HEK293 (cell line): Measurements from ENCODE around the gene TAX1BP1.

ENCODE experiments used
- CTCF ChIA-PET: fragments of 350-600 bp; formaldehyde crosslinking; extraction: SDS; loops from one replicate; lab custom pipeline; 2021; ENCODE audit warnings: antibody characterized with exemption; lab: Yijun Ruan, JAX
- POLR2A ChIA-PET: fragments of 300-600 bp; formaldehyde crosslinking; extraction: SDS; loops from one replicate; lab custom pipeline; 2020; ENCODE audit warnings: antibody characterized with exemption, inconsistent platforms; lab: Yijun Ruan, JAX
- H3K27ac ChIP-seq: fragments of 200-500 bp; sonication (Bioruptor generic); 2 replicates; pipeline ENCODE4 v1.5.1; 2014; ENCODE audit warnings: low read depth, low read length, control low read depth, inconsistent platforms; ENCODE audit errors: extremely low read depth
- H3K36me3 ChIP-seq, 2 experiments: fragments of 200-500 bp in 1 of 2; sonication (Bioruptor generic) in 1 of 2; 1 replicate in 1 of 2; 2 replicates in 1 of 2; pipeline ENCODE4 v1.5.1; 2014 to 2017; ENCODE audit warnings: inconsistent platforms in 2 of 2, low read length in 2 of 2; ENCODE audit not compliant: control insufficient read depth in 2 of 2, insufficient read depth in 1 of 2
- H3K4me1 ChIP-seq: fragments of 200-500 bp; sonication (Bioruptor generic); 2 replicates; pipeline ENCODE4 v1.5.1; 2014; ENCODE audit warnings: mild to moderate bottlenecking, low read length, inconsistent platforms; ENCODE audit not compliant: control insufficient read depth, insufficient read depth
- H3K4me3 ChIP-seq: 2 replicates; pipeline ENCODE4 v1.5.1; 2011; ENCODE audit warnings: low read depth, mild to moderate bottlenecking, control low read depth, low read length, moderate library complexity
- H3K9me3 ChIP-seq: fragments of 200-500 bp; sonication (Bioruptor generic); 2 replicates; pipeline ENCODE4 v1.5.1; 2014; ENCODE audit warnings: low read depth, low read length, inconsistent platforms; ENCODE audit not compliant: control insufficient read depth, insufficient read depth
- BCL11B ChIP-seq: fragments of 450-650 bp; formaldehyde crosslinking; IDR thresholded peaks from 2 replicates; pipeline ENCODE4 v1.5.1; 2016; ENCODE audit warnings: low read depth, missing biosample characterization, missing genetic modification characterization
- REPIN1 ChIP-seq: fragments of 450-650 bp; formaldehyde crosslinking; IDR thresholded peaks from 2 replicates; pipeline ENCODE4 v1.5.1; 2017; ENCODE audit warnings: missing biosample characterization, missing genetic modification characterization, low read depth
- SCRT2 ChIP-seq: fragments of 450-650 bp; formaldehyde crosslinking; IDR thresholded peaks from 2 replicates; pipeline ENCODE4 v1.5.1; 2016; ENCODE audit warnings: missing biosample characterization, missing genetic modification characterization
- SP2 ChIP-seq: fragments of 450-650 bp; formaldehyde crosslinking; IDR thresholded peaks from 2 replicates; pipeline ENCODE4 v1.5.1; 2016; ENCODE audit warnings: missing biosample characterization, missing genetic modification characterization
- WT1 ChIP-seq: fragments of 450-650 bp; formaldehyde crosslinking; IDR thresholded peaks from 2 replicates; pipeline ENCODE4 v1.5.1; 2016; ENCODE audit warnings: missing biosample characterization, missing genetic modification characterization
- ZBTB17 ChIP-seq: fragments of 450-650 bp; formaldehyde crosslinking; IDR thresholded peaks from 2 replicates; pipeline ENCODE4 v1.5.1; 2016; ENCODE audit warnings: missing biosample characterization, missing genetic modification characterization
- ZBTB20 ChIP-seq: fragments of 450-650 bp; formaldehyde crosslinking; IDR thresholded peaks from 2 replicates; pipeline ENCODE4 v1.5.1; 2016; ENCODE audit warnings: missing biosample characterization, missing genetic modification characterization
- ZNF16 ChIP-seq: fragments of 450-650 bp; formaldehyde crosslinking; IDR thresholded peaks from 2 replicates; pipeline ENCODE4 v1.5.1; 2016; ENCODE audit warnings: low read depth, missing biosample characterization, missing genetic modification characterization
- ZNF214 ChIP-seq: fragments of 450-650 bp; formaldehyde crosslinking; IDR thresholded peaks from 2 replicates; pipeline ENCODE4 v1.5.1; 2017; ENCODE audit warnings: missing biosample characterization, mild to moderate bottlenecking, missing genetic modification characterization, borderline replicate concordance
- ZNF341 ChIP-seq: fragments of 450-650 bp; formaldehyde crosslinking; IDR thresholded peaks from 2 replicates; pipeline ENCODE4; 2016; ENCODE audit warnings: low read depth, missing biosample characterization, missing genetic modification characterization
- ZNF37A ChIP-seq: fragments of 450-650 bp; IDR thresholded peaks from 2 replicates; pipeline ENCODE4 v1.5.1; 2018; ENCODE audit warnings: missing biosample characterization, missing genetic modification characterization
- ZNF391 ChIP-seq: fragments of 450-650 bp; formaldehyde crosslinking; IDR thresholded peaks from 2 replicates; pipeline ENCODE4 v1.5.1; 2016; ENCODE audit warnings: low read depth, missing biosample characterization, missing genetic modification characterization, borderline replicate concordance
- ZNF423 ChIP-seq: fragments of 450-650 bp; formaldehyde crosslinking; IDR thresholded peaks from 2 replicates; pipeline ENCODE4 v1.5.1; 2016; ENCODE audit warnings: missing biosample characterization, missing genetic modification characterization
- ZNF433 ChIP-seq: fragments of 450-650 bp; formaldehyde crosslinking; IDR thresholded peaks from 2 replicates; pipeline ENCODE4 v1.5.1; 2016; ENCODE audit warnings: missing biosample characterization, missing genetic modification characterization, low read depth
- ZNF501 ChIP-seq: fragments of 450-650 bp; formaldehyde crosslinking; IDR thresholded peaks from 2 replicates; pipeline ENCODE4 v1.5.1; 2016; ENCODE audit warnings: missing biosample characterization, missing genetic modification characterization
- ZNF555 ChIP-seq: fragments of 450-650 bp; formaldehyde crosslinking; conservative IDR thresholded peaks from 2 replicates; pipeline ENCODE4 v1.5.1; 2017; ENCODE audit warnings: missing biosample characterization, mild to moderate bottlenecking, missing genetic modification characterization, inconsistent platforms
- ZNF558 ChIP-seq: fragments of 450-650 bp; formaldehyde crosslinking; IDR thresholded peaks from 2 replicates; pipeline ENCODE4 v1.5.1; 2016; ENCODE audit warnings: missing biosample characterization, missing genetic modification characterization
- ZNF658 ChIP-seq: fragments of 450-650 bp; formaldehyde crosslinking; IDR thresholded peaks from 2 replicates; pipeline ENCODE4; 2016; ENCODE audit warnings: missing biosample characterization, missing genetic modification characterization
- TF ChIP-seq, protein P1 (sequence below): sonication (generic); formaldehyde crosslinking; IDR thresholded peaks from 2 replicates; pipeline ENCODE4 v1.8.1; 2022; ENCODE audit warnings: mild to moderate bottlenecking, moderate library complexity, missing genetic modification reagents
- TF ChIP-seq, protein P2 (sequence below): fragments of 450-650 bp; formaldehyde crosslinking; IDR thresholded peaks from 2 replicates; pipeline ENCODE4 v1.5.1; 2016; ENCODE audit warnings: missing biosample characterization, missing genetic modification characterization, borderline replicate concordance
- TF ChIP-seq, protein P3 (sequence below): fragments of 450-650 bp; formaldehyde crosslinking; IDR thresholded peaks from 2 replicates; pipeline ENCODE4 v1.5.1; 2016; ENCODE audit warnings: missing biosample characterization, missing genetic modification characterization
- TF ChIP-seq, protein P4 (sequence below): fragments of 450-650 bp; formaldehyde crosslinking; IDR thresholded peaks from 2 replicates; pipeline ENCODE4 v1.5.1; 2016; ENCODE audit warnings: missing biosample characterization, missing genetic modification characterization
- TF ChIP-seq, protein P5 (sequence below): fragments of 450-650 bp; IDR thresholded peaks from 2 replicates; pipeline ENCODE4 v1.5.1; 2018; ENCODE audit warnings: missing biosample characterization, mild to moderate bottlenecking, missing genetic modification characterization

TAX1BP1 gene

DNA sequence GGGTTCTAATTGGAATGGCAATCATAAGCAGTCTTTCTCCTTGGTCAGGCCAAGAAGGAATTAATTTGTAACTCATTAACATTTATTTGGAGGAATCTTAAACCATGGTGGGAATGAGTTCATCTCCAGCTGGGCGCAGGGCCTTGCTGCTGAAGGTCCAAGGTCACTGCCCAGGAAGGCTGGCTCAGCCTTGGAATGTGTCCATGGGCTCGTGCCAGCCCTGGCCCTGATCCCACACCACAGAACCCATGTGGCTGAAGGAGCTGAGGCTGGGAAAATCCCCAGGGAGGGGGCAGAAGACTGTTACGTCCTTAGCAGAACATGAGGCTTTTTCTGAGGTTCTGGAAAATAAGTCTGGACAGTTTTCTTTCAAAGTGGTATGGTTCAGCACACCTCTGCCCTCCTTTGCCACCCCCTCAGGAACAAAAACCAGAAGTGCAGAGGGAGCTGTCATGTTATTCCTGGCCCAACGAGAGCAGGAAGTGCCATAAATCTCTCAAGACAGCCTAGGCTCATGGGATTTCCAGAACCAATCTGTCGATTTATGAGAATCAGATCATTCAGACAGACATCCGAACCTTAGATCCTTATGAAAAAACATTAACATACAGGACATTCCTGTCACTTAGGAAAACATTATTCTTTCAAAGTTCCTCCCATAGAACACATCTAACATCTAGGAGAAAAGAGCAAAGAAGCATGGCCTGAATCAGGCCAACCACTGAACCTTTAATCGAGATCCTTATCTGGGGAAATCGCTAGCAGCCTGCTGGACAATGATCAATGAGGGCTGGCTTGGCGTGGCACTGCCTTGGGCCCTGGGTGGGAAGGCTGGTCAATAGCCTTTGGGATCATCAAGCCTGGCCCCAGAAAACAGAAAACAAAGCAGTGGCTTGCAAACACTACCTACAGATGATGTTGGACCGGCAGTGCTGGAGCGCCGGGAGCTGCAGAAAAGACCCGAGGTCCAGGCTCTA lies 134.3 kb downstream of the TAX1BP1 start (continued):
- TF ChIP-seq, protein P1, sequence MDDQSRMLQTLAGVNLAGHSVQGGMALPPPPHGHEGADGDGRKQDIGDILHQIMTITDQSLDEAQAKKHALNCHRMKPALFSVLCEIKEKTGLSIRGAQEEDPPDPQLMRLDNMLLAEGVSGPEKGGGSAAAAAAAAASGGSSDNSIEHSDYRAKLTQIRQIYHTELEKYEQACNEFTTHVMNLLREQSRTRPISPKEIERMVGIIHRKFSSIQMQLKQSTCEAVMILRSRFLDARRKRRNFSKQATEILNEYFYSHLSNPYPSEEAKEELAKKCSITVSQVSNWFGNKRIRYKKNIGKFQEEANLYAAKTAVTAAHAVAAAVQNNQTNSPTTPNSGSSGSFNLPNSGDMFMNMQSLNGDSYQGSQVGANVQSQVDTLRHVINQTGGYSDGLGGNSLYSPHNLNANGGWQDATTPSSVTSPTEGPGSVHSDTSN (CRISPR knock-in tag) = no peak
- TF ChIP-seq SCRT2 = no peak

DNA sequence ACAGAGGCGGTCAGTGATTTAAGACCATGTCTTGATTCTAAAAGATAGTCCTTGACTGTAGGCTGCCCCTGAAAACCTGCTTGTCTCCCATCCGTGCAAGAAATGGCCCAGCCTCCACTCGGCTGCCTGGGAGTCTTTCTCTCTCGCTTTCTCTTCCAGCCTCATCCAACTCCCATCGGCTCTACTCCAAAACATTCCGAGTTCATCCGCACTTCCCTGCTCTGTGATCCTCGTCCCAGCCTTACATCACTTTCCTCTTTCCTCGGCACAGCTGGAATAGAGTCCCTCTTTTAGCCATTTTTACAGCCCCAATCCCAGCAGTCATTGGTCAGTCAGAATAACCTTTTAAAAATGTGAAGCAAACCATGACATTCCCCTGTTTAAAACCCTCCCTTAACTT lies 135.1 kb downstream of the TAX1BP1 start:
- TF ChIP-seq, protein P2, sequence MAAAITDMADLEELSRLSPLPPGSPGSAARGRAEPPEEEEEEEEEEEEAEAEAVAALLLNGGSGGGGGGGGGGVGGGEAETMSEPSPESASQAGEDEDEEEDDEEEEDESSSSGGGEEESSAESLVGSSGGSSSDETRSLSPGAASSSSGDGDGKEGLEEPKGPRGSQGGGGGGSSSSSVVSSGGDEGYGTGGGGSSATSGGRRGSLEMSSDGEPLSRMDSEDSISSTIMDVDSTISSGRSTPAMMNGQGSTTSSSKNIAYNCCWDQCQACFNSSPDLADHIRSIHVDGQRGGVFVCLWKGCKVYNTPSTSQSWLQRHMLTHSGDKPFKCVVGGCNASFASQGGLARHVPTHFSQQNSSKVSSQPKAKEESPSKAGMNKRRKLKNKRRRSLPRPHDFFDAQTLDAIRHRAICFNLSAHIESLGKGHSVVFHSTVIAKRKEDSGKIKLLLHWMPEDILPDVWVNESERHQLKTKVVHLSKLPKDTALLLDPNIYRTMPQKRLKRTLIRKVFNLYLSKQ (tag by site-specific recombination) = no peak
- TF ChIP-seq ZNF16 (tag by site-specific recombination) = no peak
- TF ChIP-seq BCL11B (tag by site-specific recombination) = no peak
- no peak for TF ChIP-seq ZNF214
- TF ChIP-seq SP2 = no peak
- TF ChIP-seq ZNF558 (tag by site-specific recombination) = no peak
- no peak for TF ChIP-seq ZBTB17 (tag by site-specific recombination)
- TF ChIP-seq ZNF423 (tag by site-specific recombination) = no peak
- TF ChIP-seq ZNF391 (tag by site-specific recombination) = no peak
- TF ChIP-seq, all 188 proteins: peak for 0
- no peak overlapping the region for H3K4me3 ChIP-seq
- POLR2A ChIA-PET = no interaction called here

DNA sequence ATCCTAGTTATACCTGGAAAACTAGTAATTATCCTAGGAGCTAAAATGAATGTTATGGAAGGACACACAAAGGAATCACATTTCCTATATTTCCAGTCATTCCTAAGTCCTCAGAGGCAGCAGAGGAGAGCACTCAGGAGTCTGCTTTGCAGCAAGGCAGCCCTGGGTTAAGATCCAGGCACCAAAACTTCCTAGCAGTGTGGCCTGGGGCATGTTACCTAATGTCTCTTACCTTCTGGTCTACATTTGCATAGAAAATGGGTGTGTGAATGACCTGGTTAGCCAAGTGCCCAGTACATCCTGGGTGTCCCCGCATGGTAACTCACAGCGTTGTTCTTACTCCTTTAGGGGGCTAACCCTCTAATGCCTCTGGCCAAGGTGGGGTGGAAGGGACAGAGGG lies 135.9 kb downstream of the TAX1BP1 start:
- ChIA-PET CTCF (no interaction called here), POLR2A (no interaction called here)
- no peaks in the 10 kb centered on the region for H3K36me3 ChIP-seq
- no peak for TF ChIP-seq ZNF555 (tag by site-specific recombination)
- TF ChIP-seq, protein P3, sequence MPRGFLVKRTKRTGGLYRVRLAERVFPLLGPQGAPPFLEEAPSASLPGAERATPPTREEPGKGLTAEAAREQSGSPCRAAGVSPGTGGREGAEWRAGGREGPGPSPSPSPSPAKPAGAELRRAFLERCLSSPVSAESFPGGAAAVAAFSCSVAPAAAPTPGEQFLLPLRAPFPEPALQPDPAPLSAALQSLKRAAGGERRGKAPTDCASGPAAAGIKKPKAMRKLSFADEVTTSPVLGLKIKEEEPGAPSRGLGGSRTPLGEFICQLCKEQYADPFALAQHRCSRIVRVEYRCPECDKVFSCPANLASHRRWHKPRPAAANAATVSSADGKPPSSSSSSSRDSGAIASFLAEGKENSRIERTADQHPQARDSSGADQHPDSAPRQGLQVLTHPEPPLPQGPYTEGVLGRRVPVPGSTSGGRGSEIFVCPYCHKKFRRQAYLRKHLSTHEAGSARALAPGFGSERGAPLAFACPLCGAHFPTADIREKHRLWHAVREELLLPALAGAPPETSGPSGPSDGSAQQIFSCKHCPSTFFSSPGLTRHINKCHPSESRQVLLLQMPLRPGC (tag by site-specific recombination) = no peak
- H3K27ac ChIP-seq = no peak overlapping the region
- H3K9me3 ChIP-seq = no peaks in the 10 kb centered on the region
- no peak overlapping the region for H3K4me3 ChIP-seq
- H3K4me1 ChIP-seq = no peaks in the 10 kb centered on the region

More for the DNA sequence above, 135.1 kb downstream of the TAX1BP1 start:
- no peaks in the 10 kb centered on the region for H3K9me3 ChIP-seq
- H3K27ac ChIP-seq = no peak overlapping the region
- no peaks in the 10 kb centered on the region for H3K36me3 ChIP-seq
- CTCF ChIA-PET = no interaction called here
- H3K4me1 ChIP-seq = no peaks in the 10 kb centered on the region

DNA sequence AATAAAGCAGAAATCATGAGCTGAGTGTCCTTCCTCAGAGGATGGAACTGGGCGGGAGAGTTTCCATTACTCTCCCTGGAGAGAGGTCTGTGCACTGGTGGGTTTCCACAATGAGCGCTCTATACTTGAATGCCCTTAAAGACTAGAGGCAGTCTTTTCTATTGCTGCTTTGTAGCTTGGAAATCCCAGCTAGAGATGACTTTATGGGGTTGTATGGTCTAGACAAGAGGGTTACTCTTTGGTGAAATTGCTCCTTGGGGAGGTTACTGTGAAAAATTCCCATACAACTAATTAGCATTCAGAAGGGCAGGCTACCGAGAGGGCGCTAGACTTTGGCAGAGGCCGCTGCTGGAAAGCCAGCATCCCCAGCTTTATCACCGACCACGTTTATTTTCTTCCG lies 136.8 kb downstream of the TAX1BP1 start:
- H3K9me3 ChIP-seq = no peaks in the 10 kb centered on the region
- no peak overlapping the region for H3K4me3 ChIP-seq
- ChIA-PET CTCF (no interaction called here), POLR2A (no interaction called here)
- no peaks in the 10 kb centered on the region for H3K4me1 ChIP-seq
- H3K27ac ChIP-seq = no peak overlapping the region
- no peaks in the 10 kb centered on the region for H3K36me3 ChIP-seq
- TF ChIP-seq, protein P4, sequence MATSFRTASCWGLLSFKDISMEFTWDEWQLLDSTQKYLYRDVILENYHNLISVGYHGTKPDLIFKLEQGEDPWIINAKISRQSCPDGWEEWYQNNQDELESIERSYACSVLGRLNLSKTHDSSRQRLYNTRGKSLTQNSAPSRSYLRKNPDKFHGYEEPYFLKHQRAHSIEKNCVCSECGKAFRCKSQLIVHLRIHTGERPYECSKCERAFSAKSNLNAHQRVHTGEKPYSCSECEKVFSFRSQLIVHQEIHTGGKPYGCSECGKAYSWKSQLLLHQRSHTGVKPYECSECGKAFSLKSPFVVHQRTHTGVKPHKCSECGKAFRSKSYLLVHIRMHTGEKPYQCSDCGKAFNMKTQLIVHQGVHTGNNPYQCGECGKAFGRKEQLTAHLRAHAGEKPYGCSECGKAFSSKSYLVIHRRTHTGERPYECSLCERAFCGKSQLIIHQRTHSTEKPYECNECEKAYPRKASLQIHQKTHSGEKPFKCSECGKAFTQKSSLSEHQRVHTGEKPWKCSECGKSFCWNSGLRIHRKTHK (tag by site-specific recombination) = no peak
- TF ChIP-seq, protein P5, sequence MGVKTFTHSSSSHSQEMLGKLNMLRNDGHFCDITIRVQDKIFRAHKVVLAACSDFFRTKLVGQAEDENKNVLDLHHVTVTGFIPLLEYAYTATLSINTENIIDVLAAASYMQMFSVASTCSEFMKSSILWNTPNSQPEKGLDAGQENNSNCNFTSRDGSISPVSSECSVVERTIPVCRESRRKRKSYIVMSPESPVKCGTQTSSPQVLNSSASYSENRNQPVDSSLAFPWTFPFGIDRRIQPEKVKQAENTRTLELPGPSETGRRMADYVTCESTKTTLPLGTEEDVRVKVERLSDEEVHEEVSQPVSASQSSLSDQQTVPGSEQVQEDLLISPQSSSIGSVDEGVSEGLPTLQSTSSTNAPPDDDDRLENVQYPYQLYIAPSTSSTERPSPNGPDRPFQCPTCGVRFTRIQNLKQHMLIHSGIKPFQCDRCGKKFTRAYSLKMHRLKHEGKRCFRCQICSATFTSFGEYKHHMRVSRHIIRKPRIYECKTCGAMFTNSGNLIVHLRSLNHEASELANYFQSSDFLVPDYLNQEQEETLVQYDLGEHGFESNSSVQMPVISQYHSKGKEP (tag by site-specific recombination) = no peak
- TF ChIP-seq ZBTB20 (tag by site-specific recombination) (no peak), ZNF341 (tag by site-specific recombination) (no peak), ZNF501 (tag by site-specific recombination) (no peak), WT1 (no peak), REPIN1 (tag by site-specific recombination) (no peak), ZNF658 (tag by site-specific recombination) (no peak), ZNF433 (tag by site-specific recombination) (no peak), ZNF37A (tag by site-specific recombination) (no peak)
